ENCODE results near the gene S100A3. TPM values are rescaled to one million over a fixed set of nuclear protein-coding genes. Genes with fewer than 3 reads are reported as not detected.
"Not testable (repeated sequence)": the region's sequence is repeated elsewhere in the genome, so short reads cannot be mapped to it uniquely, and the experiment has no call there.

The S100A3 gene
- total and polyA plus RNA-seq, 3 donors from 2014 or later = 0.67 TPM; not detected in 2

- WGBS, 2 donors = 76 to 88% methylated on average over 4 of the region's 4 CpGs
- intact Hi-C loops (cut with DNase I; ENCODE audit: low total_unique reads) = no loop called here
Observed at GRCh38 chr1:153577138-153577537, 28.1 kb upstream of the S100A3 start.

GRCh38 chr1:153575497-153575896 lies 26.4 kb upstream of the S100A3 start:
- H3K36me3 ChIP-seq (ENCODE audit: low read depth, missing control alignments); H3K27ac ChIP-seq; H3K27me3 ChIP-seq; DNase-seq; H3K4me1 ChIP-seq; H3K4me3 ChIP-seq; intact Hi-C loops (cut with DNase I; ENCODE audit: low total_unique reads); H3K9me3 ChIP-seq: not testable (repeated sequence)
- 77 to 87% methylated on average over 10 of the region's 10 CpGs for WGBS, 2 donors

More at GRCh38 chr1:153577138-153577537, 28.1 kb upstream of the S100A3 start:
- Histone ChIP-seq H3K27ac (no peak overlapping the region), H3K36me3 (ENCODE audit: low read depth, missing control alignments) (no peaks in the 10 kb centered on the region), H3K27me3 (no peaks in the 10 kb centered on the region), H3K4me1 (no peaks in the 10 kb centered on the region), H3K9me3 (no peaks in the 10 kb centered on the region), H3K4me3 (no peak overlapping the region)
- TF ChIP-seq CTCF (IDR thresholded peaks at IDR 0.05) = no peak
- TF ChIP-seq POLR2A (IDR thresholded peaks at IDR 0.05) = no peak
- no peak for DNase-seq

GRCh38 chr1:153575081-153575491 lies 26.0 kb upstream of the S100A3 start:
- H3K9me3 ChIP-seq; H3K4me1 ChIP-seq; H3K36me3 ChIP-seq (ENCODE audit: low read depth, missing control alignments); H3K4me3 ChIP-seq; H3K27me3 ChIP-seq; DNase-seq; intact Hi-C loops (cut with DNase I; ENCODE audit: low total_unique reads); H3K27ac ChIP-seq: not testable (repeated sequence)
- WGBS, 2 donors = 55 to 79% methylated on average over 10 to 35 of the region's 35 CpGs

- DNase-seq = no peak
- H3K4me3 ChIP-seq = no peak overlapping the region
- intact Hi-C loops (cut with DNase I; ENCODE audit: low total_unique reads) = loop anchor here (5.0 kb wide), 1 partner anchor 61 kb away; no protein-coding TSS in a partner anchor
- H3K4me1 ChIP-seq = no peaks in the 10 kb centered on the region
- H3K9me3 ChIP-seq = no peaks in the 10 kb centered on the region
- H3K36me3 ChIP-seq (ENCODE audit: low read depth, missing control alignments) = no peaks in the 10 kb centered on the region
- 90 to 92% methylated on average over 3 of the region's 3 CpGs for WGBS, 2 donors
- TF ChIP-seq CTCF (IDR thresholded peaks at IDR 0.05) (no peak), POLR2A (IDR thresholded peaks at IDR 0.05) (no peak)
- no peaks in the 10 kb centered on the region for H3K27me3 ChIP-seq
- H3K27ac ChIP-seq = peak overlapping the region in 1 of 2 donors; percentile 50
Observed at GRCh38 chr1:153573351-153573750, 24.3 kb upstream of the S100A3 start.

- no peaks in the 10 kb centered on the region for H3K36me3 ChIP-seq (ENCODE audit: low read depth, missing control alignments)
- H3K27me3 ChIP-seq = no peaks in the 10 kb centered on the region
- DNase-seq = peak; percentile 91
- H3K4me3 ChIP-seq = no peak overlapping the region
- peak; percentile 51 to 67 (median 65) for TF ChIP-seq CTCF (IDR thresholded peaks at IDR 0.05)
- TF ChIP-seq POLR2A (IDR thresholded peaks at IDR 0.05) = no peak
- H3K27ac ChIP-seq = peak overlapping the region in 1 of 2 donors; percentile 50
- H3K9me3 ChIP-seq = no peaks in the 10 kb centered on the region
- WGBS, 2 donors = 44 to 60% methylated on average over 1 to 3 of the region's 3 CpGs
- H3K4me1 ChIP-seq = peaks cover 6% of the 10 kb centered on the region
- intact Hi-C loops (cut with DNase I; ENCODE audit: low total_unique reads) = loop anchor here (5.0 kb wide), 1 partner anchor 60 kb away; no protein-coding TSS in a partner anchor
Observed at GRCh38 chr1:153572569-153573015, 23.5 kb upstream of the S100A3 start.

GRCh38 chr1:153571706-153572105 lies 22.6 kb upstream of the S100A3 start:
- H3K9me3 ChIP-seq = no peaks in the 10 kb centered on the region
- no peak for TF ChIP-seq CTCF (IDR thresholded peaks at IDR 0.05)
- H3K27ac ChIP-seq = no peak overlapping the region
- no peak for DNase-seq
- intact Hi-C loops (cut with DNase I; ENCODE audit: low total_unique reads) = loop anchor here (5.0 kb wide), 1 partner anchor 59 kb away; no protein-coding TSS in a partner anchor
- H3K36me3 ChIP-seq (ENCODE audit: low read depth, missing control alignments) = no peaks in the 10 kb centered on the region
- H3K4me3 ChIP-seq = no peak overlapping the region
- peaks cover 11% of the 10 kb centered on the region for H3K4me1 ChIP-seq
- H3K27me3 ChIP-seq = no peaks in the 10 kb centered on the region
- WGBS, 2 donors = 77 to 82% methylated on average over 7 of the region's 7 CpGs
